HG03439 (cell line): Measurements from ENCODE around the gene AOC1.

Source experiments
- ATAC-seq: cut with Tn5 transposase; IDR thresholded peaks from one replicate; pipeline ENCODE4 v1.9.1; 2021; ENCODE audit warnings: mild to moderate bottlenecking, moderate library complexity; ENCODE audit not compliant: unreplicated experiment

The AOC1 gene

DNA sequence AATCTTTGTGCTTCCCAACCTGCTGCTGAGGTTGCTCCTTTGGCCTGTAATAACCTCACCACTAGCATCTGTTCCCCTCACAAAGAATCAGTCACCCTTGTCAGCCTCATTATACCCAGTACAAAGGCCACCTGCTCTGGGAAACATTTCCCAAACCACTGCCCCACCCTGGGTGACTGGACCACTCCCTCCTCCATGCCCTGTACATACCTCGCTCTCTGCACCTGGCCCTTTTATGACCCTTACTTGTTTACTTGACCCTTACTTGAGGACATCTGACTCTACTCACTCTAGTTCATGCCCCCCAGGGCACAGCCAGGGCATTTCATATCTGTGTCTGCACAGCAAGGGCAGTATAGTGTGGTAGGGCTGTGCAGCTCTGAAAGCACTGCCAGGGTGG lies 21.4 kb upstream of the AOC1 start:
- no peak for ATAC-seq

DNA sequence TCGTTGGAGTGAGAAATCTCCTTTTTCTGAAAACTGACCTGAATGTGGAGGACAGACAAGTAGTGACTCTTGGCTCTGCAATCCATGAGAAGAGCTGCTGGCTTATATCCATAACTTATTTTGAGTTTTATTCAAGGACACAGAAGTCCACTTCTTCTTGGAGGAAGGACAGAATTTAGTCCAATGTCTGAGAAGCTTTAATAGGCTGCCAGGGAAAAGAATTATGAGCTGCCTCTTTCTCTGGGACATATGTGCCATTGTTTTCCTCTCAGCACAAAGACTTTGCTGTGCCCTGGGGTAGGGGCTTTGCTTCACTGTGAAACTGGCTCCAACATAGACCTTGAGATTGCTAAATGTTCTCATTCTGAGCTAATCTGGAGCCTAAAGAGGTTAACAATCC lies 20.5 kb upstream of the AOC1 start:
- ATAC-seq, result no peak

DNA sequence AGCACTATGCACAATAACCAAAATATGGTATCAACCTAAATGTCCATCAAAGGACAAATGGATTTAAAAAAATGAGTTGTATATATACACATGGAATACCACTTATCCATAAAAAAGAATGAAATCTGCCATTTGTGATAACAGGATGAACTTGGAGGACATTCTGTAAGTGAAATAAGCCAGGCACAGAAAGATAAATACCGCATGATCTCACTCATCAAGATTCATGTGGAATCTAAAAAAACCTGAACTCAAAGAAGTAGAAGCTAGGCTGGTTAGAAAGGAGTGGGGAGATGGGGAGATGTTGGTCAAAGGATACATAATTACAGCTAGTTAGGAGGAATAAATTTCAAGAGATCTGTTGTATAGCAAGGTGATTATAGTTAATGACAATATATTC lies 17.3 kb upstream of the AOC1 start:
- ATAC-seq, result no peak

DNA sequence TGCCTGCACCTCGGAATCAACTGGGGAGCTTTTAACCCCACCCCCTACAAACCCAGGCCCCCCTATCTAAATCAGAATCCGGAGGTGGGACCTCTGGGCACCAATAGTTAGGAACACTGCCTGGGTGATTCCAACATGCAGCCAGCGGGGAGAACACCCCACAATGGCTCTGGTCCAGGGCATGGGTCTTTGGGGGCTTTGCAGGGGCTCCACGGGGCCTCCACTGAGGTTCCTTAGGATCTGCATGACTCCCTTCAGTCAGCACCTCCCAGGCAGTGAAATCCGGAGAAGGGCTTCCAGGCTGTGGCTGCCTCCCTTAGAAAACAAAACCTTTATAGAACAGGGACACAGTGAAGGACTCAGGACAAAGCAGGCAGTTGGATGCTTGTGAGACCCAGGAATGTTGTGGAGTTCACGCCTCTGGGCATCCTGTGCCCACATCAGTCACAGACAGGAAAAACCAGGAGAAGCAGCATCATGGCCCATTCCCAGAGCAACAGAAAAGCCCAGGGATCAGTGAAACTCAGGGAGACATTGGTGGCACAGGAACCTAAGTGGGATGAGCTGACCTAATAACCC lies 16.5 kb upstream of the AOC1 start:
- ATAC-seq, result no peak

DNA sequence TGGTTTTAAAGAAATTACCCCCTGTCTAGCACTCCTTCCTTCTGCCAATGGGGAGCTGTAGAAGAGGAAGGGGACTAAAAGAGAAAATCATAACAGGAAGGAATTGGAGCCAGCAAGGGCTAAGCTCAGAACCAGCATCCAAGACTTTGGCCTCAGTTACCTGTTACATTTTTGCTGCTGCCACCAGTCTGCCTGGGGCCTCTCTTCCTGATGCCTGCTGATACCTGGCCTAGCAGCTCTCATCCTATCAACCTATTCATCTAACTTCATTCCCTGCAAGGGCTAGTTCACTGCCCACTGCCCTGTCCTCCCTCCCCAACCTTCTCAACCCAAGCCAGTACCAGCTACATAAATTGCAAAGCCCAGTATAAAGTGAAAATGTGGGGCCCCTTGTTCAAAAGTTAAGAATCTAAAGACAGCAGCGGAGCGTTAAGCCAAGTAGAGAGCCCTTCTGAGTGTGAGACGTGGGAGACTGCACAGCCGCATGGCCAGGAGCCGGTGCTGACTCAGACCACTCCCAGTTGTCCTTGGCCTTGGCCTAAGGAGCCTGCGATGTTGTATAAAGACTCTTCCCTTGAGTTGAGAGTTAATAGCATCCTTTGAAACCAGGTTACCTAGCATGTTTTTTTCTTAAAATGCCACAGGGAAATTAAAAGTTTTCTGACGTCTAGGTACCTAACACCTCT lies 13.2 kb upstream of the AOC1 start:
- ATAC-seq, result no peak

DNA sequence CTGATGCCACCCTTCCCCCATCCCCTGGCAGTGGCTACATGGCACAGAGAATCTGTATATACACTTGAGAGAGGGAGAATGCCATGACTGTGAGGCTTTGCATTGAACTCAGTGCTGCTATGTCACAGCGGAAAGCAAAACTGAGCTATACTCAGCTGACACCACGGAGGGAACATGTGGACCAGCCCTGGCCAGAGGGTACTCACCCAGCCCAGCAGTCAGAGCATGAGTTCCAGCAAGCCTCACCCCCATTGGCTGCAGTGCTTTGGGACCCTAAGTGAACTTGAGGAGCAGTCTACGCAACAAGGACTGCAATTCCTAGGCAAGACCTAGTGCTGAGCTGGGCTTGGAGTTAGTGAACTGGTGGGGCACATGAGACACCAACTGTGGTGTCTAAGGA lies 10.3 kb upstream of the AOC1 start:
- no peak for ATAC-seq

DNA sequence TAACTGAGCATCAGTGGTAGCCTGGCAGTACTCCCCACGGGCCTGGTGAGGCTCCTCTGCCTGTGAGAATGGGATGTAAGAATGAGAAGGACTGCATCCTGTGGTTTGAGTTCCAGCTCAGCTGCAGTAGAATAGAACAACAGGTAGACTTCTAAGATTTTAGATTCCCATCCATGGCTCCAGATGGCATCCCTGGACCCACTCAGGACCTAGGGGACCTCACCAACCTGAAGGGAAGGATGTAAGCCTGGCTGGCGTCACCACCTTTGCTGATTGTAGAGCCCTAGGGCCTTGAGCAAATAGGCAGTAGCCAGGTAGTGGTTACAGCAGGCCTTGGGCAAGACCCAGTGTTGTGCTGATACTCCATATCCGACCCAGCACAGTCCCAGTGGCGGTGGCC lies 9.6 kb upstream of the AOC1 start:
- ATAC-seq, result no peak

DNA sequence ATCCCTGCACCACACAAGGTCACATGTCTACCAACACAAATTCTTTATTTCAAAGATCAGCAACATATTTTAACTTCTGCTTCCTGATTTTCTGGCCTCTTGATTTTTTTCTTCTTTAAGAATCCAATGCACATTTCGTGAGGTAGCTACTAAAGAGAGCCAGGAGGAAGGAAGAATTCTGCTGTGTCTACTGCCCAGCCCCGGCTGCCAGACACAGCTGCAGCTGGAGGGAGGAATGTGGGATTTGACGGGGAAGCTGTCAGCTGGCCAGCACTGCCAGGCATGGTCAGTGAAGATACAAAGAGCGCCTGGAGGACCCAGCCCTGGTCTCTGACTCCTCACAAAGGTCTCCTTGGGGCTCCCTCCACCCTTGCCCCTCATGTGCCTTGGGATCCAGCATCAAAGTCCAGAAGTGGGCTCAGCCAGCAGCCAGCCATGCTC lies 6.9 kb upstream of the AOC1 start:
- no peak for ATAC-seq

DNA sequence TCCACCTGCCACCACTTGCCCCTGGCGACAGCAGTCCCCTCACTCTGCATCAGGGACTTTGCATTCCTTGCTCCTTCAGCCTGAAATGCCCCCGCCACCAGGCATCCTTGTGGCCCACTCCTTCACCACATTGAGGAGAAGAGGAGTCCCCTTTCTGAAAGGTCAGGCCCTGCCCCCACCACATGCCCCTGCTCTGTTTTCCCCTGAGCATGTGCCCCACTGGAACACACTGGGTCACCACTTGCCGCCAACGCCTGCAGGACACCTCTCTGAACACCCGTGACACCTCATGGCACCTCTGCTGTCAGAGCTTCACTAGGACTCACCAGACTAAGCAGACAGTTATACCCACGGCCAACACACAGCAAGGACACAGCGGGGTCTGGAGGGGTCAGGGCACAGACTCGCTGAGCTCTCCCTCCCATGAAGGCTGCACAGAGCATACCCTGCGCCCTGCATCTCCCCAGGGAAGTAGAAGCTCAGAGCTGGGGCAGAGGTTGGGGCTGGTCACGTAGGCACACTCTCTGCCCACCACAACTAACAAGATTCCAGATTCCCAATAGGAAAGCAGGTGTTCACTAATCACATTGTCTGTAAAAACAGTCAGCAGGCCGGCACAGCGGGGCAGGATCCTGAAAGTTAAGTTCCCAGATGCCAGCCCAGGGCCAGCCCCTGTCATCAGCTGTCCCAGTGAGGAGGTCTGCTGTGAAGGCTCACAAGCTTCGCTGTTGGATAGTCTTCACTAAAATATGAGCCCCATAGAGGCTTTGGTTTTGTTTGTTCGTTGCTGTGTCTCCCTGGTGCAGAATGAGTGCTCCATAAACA lies 5.8 kb upstream of the AOC1 start:
- no peak for ATAC-seq

DNA sequence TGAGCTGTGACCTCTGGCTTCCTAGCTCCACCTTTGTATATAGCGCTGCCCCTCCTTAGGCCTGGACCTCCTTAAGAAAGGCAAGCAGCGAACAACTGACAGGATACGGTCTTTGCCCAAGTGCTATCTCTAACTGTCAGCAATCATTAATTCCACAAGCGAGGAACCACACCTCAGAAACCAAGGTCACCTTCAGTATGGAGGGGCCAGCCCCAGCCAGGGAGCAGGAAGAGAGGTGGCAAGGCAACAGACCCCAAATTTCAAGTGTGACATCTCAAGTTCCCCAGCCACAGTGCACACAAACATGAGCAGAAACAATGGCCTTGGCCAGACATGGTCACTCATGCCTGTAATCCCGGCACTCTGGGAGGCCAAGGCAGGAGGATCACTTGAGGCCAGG lies 4.8 kb upstream of the AOC1 start:
- ATAC-seq, result no peak

DNA sequence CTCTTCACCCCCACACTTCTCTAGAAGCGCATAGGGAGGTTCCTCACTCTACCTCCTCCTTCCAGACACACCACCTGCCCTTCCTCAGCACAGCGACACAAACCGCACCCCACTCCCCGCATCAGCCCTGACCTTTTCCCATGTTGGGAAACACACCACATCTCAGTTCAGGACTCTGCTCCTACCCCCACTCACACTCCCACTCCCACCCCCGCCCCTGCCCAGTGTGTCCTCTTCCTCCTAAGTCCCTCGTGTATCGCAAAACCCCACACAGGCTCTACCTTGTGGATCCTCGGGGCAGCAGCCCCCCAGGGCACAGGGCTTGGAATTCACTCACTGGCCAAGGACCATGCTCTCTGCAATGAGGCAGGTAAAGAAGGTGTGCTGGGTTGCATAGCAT lies 4.2 kb upstream of the AOC1 start:
- ATAC-seq, result no peak

DNA sequence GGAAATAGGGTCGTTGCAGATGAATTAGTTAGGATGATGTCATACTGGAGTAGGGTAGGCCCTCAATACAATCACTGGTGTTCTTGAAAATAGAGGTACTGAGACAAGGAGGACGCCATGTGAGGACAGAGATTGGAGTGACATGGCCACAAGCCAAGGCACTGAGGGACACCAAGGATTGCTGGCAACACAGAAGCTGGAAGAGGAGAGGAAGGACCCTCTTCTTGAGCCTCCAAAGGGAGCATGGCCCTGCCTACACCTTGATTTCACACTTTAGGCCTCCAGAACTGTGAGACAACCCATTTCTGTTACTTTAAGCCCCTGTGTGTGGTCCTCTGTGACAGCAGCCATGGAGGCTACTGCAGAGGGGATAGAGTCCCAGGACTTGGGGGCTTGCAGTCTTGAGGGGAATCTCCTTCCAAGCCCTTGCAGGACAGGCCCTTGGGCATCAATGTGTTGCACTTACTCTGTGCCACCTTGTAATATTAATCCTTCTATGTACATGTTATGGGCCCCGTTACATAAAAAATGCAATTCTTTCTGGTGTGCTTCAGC lies 3.7 kb upstream of the AOC1 start:
- no peak for ATAC-seq

DNA sequence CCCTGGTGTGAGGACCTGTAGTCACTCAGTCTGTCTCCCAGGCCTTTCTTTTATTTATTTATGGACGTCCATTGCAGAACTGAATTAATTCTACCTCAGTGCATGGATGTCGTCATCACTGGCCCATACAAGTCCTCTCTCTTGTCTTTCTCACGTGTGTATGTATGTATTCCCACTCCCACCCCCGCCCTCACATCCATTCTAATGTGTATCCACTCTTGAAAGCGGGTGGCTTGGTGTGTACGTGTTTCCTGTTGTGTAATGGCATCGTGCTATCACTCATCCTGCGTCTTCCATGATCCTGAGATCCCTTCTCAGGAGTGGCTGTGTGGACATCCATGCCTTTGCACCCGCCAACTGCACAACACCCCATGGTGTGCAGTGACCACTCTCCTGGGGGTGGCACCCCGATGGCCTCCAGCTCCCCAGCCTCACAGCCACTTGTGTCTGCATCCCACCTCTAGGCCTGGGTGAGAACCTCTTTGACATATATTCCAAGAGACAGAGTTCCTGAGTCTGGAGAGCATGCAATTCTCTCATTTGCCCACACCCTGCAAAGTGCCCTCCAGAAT lies 3.0 kb upstream of the AOC1 start:
- ATAC-seq, result no peak

DNA sequence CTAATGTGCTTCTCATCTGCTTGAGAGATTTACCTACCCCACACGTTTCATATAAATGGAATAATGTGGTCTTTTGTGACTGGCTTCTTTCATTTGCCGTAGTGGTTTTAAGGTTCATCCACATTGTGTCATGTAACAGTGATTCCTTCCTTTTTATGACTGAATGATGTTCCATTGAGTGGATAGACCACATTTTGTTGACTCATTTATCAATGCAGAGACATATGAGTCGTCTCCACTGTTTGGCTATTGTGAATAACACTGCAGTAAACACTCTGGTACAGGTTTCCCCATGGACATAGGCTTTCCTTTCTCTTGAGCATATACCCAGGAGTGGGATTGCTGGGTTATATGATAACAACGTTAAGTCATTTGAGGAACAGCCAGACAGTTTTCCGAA lies 2.0 kb upstream of the AOC1 start:
- ATAC-seq, result no peak

DNA sequence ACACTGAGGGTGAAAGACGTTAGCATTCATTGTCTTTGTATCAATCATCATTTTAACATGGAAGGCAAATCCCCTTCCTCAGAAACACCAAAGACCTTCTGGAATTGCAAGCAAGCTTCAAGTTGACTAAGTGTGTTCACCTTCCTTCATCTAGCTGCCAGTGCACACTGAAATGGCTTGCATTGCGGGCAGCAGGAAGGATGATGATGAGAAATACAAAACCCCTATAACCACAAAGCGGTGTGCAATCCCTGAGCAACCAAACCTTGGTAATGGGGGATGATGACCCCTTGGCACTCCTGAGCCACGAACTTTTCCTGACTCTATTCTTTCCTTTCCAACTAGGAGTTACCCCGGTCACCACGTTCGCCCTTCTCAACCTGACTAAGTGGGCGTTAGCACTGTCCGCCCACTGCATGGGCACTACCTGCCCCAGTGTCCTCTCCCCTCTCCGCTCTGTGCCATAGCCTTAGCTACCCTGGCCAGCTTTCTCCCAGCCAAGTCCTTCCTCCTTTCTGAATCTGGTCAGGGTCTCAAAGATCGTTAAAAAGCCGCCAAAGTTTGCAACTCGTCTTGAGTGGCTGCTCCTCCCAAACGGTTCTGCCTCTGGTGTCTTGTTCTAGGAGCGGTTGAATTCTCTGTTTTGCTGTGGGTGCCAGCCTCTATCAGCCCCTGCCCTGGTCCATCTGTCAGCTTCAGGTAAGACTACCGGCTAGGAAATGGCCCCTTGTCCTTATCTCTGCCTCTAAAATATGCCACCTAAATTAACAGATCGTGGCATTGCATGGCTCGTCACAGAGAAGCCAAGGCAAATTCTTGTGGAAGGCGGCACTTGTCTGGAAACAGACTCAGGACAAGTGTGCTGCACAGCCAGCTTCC lies 586 bp upstream of the AOC1 start:
- no peak for ATAC-seq

DNA sequence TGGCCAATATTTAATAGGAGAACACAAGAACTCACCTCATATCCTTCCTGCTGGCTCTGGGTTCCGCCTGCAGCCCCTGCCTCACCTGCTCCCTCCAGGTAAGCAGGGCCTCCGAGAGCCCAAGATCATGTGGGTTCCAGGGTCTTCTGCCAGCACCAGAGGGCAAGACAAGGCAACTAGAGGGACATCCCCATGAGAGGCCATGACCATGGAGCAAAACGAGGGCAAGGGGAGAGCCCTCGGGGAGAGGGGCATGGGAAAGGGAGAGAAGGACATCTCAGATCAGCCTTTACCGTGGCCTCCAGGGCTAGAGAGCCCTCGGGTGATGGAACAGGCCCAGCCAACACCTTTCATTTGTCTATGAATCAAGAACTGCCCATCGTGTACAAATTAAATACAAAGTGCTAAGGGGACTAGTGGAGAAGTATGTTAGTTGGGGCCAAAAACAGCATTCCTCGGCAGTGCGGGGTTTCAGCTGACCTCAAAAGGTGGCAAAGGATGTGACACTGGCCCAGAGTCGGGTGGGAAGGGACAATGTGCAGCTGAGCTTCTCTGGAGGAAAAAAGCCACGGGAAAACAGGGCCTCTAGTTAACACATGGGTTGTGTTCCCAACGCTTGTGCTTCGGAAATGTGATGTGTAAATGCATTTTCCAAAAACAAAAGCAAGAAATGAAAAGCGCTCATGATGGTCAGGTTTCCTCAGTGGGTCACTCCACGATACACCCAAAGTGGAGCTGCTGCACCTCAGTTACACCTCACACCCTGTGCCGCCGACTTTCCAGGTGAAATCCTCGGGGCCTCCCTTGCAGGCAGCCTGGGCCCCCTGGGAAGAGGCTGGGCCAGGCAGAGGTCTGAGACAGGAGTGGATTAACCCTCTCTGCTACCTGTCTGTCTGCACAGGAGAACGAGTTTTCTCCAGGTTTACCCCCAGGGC lies 2.0 kb downstream of the AOC1 start:
- no peak for ATAC-seq

DNA sequence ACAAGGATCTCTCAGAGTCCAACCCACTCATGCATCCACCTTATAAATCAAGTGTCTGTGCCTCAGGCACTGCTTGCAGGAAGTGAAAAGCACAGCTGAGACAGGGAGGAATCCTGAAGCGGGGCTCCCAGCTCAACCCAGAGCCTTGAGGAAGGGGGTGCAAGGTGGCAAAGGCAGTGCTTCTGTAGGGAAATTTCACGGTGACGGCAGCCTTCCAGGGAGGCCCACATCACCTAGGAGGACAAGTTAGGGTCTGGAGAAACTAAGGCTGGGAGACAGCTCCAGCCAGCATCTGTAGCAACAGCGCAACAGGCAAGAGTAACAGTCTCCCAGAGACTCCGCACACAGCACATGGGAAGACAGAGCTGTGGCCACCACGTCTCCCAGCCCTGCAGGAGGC lies 2.7 kb downstream of the AOC1 start:
- no peak for ATAC-seq

DNA sequence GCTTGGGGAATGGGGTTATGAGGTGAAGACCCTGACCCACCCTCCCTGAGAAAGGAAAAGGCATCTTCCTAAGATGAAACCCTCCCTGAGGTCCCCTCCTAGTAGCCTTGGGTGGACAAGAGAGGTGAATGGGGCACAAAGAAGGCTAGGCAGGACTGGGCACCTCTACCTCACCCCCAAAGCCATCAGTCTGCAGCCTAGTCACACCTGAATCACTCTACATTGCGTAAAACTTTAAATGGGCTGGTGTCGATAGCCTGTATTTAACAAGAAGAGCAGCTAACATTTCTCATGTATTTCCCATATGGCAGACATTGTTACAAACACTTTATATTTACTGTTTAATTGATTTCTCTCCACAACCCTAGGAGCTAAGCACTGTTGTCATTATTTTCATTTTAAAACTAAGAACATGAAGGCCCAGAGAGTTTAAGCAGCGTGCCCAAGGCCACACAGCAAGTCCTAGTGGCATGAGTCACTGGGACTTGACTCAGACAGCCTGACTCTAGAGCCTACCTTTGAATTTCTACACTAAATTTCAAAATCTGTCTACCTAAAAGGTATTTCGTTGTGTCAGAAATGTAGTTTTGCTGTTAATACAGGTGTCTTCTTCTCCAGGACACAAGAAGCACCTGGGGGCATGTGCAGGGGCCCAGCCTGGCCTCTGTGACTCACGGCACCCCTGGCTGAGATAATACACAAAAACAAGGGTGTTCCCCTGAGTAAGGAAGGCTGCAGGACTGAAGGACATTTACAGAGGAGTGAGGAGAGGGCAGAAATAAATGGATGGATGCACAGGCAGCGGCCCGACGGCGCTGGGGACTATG lies 3.4 kb downstream of the AOC1 start:
- no peak for ATAC-seq
